Mesothelial cell of epicardium (in vitro differentiated cells): ENCODE measurements around the gene CFAP210. TPM values are rescaled to one million over a fixed set of nuclear protein-coding genes. Genes with fewer than 3 reads are reported as not detected.
A peak's percentile ranks its signal among the peaks of the same experiment; 100 is the strongest.

ENCODE experiments used
- DNase-seq, 2 experiments: peaks; one replicate each; pipeline ENCODE4 v3.0.0; 2021; ENCODE audit warnings: low spot score in 2 of 2; ENCODE audit not compliant: unreplicated experiment in 2 of 2
- H3K27ac Mint-ChIP-seq: 2 replicates; pipeline ENCODE4 v1.8.0; 2021; ENCODE audit warnings: mixed read lengths
- H3K27me3 Mint-ChIP-seq: 2 replicates; pipeline ENCODE4 v1.8.0; 2021; ENCODE audit warnings: low read depth, mixed read lengths
- H3K36me3 Mint-ChIP-seq: 2 replicates; pipeline ENCODE4 v1.8.0; 2021; ENCODE audit warnings: mixed read lengths
- H3K4me1 Mint-ChIP-seq: 2 replicates; pipeline ENCODE4 v1.8.0; 2021; ENCODE audit warnings: mixed read lengths
- H3K4me3 Mint-ChIP-seq: 2 replicates; pipeline ENCODE4 v1.8.0; 2021; ENCODE audit warnings: mild to moderate bottlenecking, moderate library complexity, mixed read lengths
- H3K9me3 Mint-ChIP-seq: 2 replicates; pipeline ENCODE4 v1.8.0; 2021; ENCODE audit warnings: mixed read lengths
- total RNA-seq: library from RNA; stranded (reverse); gene quantifications from 3 replicates; pipeline ENCODE4 v1.2.1, GENCODE V29; 2021
- TF ChIP-seq, protein P1 (sequence below): fragments of 200-600 bp; sonication (generic); IDR thresholded peaks from one replicate; pipeline ENCODE4 v1.5.0; 2021; ENCODE audit warnings: antibody characterized with exemption; ENCODE audit not compliant: unreplicated experiment

Gene CFAP210
- total RNA-seq, 1 donor from 2014 or later = 0.58 TPM

DNA sequence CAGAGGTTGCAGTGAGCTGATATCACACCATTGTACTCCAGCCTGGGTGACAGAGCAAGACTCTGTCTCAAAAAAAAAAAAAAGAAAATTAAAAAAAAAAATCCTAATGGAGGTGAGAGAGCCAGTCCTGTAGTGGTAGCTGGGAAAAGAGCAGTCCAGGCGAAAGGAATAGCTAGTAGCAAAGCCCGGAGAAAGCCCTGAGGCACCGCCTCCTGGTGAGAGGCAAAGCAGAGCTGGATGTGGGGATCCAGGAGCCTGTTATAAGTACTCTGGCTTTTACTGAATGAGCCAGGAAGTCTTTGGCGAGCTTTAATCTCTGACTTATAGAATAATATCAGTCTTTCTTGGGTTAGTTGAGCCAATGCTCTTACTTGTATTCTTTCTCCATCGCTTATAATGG, 32.9 kb upstream of the CFAP210 start:
- Mint-ChIP-seq H3K4me3 (no peak overlapping the region), H3K27ac (no peak overlapping the region), H3K27me3 (peaks cover under 1% of the 10 kb centered on the region), H3K4me1 (no peaks in the 10 kb centered on the region), H3K9me3 (no peaks in the 10 kb centered on the region), H3K36me3 (no peaks in the 10 kb centered on the region)
- no peak for DNase-seq
- TF ChIP-seq, protein P1, sequence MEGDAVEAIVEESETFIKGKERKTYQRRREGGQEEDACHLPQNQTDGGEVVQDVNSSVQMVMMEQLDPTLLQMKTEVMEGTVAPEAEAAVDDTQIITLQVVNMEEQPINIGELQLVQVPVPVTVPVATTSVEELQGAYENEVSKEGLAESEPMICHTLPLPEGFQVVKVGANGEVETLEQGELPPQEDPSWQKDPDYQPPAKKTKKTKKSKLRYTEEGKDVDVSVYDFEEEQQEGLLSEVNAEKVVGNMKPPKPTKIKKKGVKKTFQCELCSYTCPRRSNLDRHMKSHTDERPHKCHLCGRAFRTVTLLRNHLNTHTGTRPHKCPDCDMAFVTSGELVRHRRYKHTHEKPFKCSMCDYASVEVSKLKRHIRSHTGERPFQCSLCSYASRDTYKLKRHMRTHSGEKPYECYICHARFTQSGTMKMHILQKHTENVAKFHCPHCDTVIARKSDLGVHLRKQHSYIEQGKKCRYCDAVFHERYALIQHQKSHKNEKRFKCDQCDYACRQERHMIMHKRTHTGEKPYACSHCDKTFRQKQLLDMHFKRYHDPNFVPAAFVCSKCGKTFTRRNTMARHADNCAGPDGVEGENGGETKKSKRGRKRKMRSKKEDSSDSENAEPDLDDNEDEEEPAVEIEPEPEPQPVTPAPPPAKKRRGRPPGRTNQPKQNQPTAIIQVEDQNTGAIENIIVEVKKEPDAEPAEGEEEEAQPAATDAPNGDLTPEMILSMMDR = no peak

DNA sequence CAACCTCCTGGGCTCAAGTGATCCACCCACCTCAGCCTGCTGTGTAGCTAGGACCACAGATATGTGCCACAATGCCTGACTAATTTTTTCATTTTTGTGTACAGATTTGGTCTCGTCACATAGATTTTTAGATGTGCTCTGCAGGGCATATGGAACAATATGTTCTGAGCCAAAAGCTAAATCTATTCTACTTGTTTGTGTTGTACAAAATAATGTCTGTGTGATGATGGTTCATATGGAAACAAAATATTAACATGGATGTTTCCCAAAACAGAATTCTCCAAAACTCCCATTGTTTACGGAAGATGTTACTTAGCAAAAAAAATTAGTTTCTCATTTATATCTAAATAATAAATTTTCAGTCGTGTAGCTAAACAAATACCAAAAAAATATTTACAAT, 26.8 kb upstream of the CFAP210 start:
- Mint-ChIP-seq H3K27ac (no peak overlapping the region), H3K27me3 (no peaks in the 10 kb centered on the region), H3K4me3 (no peak overlapping the region), H3K36me3 (no peaks in the 10 kb centered on the region), H3K4me1 (peaks cover 13% of the 10 kb centered on the region), H3K9me3 (no peaks in the 10 kb centered on the region)
- TF ChIP-seq, protein P1 = no peak
- no peak for DNase-seq

DNA sequence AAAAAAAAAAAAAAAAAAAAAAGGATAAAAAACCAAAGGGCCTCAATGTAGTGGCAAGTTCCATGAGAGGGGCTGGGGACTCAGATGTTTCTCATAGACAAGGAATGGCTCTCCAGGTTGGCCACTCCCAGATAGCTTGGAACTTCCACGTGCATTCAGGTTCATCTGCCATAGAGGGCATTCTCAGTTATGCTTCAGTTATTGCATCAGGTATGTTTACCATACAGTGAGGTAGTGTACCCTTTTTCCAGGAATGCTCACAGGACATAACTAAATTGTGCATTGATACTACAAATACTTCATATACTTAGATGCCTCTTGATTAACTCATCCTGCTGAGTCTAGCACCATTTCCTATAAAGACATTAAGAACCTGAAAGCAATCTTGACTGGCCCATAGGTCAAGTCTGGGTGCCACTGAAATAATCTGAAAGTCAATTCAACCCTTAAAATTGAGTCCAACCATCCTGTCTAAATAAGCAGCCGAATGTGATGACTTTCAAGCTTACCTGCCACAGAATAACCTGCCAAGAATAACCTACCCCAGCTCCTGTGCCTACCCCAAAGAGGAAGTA, 24.8 kb upstream of the CFAP210 start:
- no peaks in the 10 kb centered on the region for H3K9me3 Mint-ChIP-seq
- no peak overlapping the region for H3K27ac Mint-ChIP-seq
- no peaks in the 10 kb centered on the region for H3K36me3 Mint-ChIP-seq
- H3K4me3 Mint-ChIP-seq = no peak overlapping the region
- H3K4me1 Mint-ChIP-seq = peaks cover 24% of the 10 kb centered on the region
- H3K27me3 Mint-ChIP-seq = no peaks in the 10 kb centered on the region
- DNase-seq = no peak
- TF ChIP-seq, protein P1 = no peak

DNA sequence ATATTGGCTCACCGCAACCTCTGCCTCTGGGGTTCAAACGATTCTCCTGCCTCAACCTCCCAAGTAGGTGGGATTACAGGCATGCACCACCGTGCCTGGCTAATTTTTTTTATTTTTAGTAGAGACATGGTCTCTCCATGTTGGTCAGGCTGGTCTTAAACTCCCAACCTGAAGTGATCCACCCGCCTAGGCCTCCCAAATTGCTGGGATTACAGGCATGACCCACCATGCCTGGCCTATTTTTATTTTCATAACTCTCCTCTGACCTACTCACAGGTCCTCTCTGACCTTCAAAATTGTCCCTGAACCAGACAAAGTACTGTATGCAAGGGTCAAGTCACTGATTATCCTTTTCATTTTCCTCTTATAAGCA, 23.5 kb upstream of the CFAP210 start:
- no peaks in the 10 kb centered on the region for H3K9me3 Mint-ChIP-seq
- H3K4me1 Mint-ChIP-seq = peaks cover 24% of the 10 kb centered on the region
- no peak overlapping the region for H3K27ac Mint-ChIP-seq
- no peak overlapping the region for H3K4me3 Mint-ChIP-seq
- no peaks in the 10 kb centered on the region for H3K27me3 Mint-ChIP-seq
- DNase-seq = no peak
- TF ChIP-seq, protein P1 = no peak
- H3K36me3 Mint-ChIP-seq = no peaks in the 10 kb centered on the region

GRCh38 chr2:169716938-169717690, 22.9 kb upstream of the CFAP210 start:
- TF ChIP-seq, protein P1 = no peak
- no peaks in the 10 kb centered on the region for H3K27me3 Mint-ChIP-seq
- H3K27ac Mint-ChIP-seq = peak overlapping the region; percentile 69

More at GRCh38 chr2:169716938-169717690, 22.9 kb upstream of the CFAP210 start:
- H3K9me3 Mint-ChIP-seq = peaks cover under 1% of the 10 kb centered on the region
- peaks cover 24% of the 10 kb centered on the region for H3K4me1 Mint-ChIP-seq
- no peak for DNase-seq
- H3K36me3 Mint-ChIP-seq = peaks cover under 1% of the 10 kb centered on the region
- H3K4me3 Mint-ChIP-seq = no peak overlapping the region
